Measurements from ENCODE around the gene BCL3.
"Not testable (repeated sequence)": the region's sequence is repeated elsewhere in the genome, so short reads cannot be mapped to it uniquely, and the experiment has no call there.

Gene BCL3, protein sequence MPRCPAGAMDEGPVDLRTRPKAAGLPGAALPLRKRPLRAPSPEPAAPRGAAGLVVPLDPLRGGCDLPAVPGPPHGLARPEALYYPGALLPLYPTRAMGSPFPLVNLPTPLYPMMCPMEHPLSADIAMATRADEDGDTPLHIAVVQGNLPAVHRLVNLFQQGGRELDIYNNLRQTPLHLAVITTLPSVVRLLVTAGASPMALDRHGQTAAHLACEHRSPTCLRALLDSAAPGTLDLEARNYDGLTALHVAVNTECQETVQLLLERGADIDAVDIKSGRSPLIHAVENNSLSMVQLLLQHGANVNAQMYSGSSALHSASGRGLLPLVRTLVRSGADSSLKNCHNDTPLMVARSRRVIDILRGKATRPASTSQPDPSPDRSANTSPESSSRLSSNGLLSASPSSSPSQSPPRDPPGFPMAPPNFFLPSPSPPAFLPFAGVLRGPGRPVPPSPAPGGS

DNA sequence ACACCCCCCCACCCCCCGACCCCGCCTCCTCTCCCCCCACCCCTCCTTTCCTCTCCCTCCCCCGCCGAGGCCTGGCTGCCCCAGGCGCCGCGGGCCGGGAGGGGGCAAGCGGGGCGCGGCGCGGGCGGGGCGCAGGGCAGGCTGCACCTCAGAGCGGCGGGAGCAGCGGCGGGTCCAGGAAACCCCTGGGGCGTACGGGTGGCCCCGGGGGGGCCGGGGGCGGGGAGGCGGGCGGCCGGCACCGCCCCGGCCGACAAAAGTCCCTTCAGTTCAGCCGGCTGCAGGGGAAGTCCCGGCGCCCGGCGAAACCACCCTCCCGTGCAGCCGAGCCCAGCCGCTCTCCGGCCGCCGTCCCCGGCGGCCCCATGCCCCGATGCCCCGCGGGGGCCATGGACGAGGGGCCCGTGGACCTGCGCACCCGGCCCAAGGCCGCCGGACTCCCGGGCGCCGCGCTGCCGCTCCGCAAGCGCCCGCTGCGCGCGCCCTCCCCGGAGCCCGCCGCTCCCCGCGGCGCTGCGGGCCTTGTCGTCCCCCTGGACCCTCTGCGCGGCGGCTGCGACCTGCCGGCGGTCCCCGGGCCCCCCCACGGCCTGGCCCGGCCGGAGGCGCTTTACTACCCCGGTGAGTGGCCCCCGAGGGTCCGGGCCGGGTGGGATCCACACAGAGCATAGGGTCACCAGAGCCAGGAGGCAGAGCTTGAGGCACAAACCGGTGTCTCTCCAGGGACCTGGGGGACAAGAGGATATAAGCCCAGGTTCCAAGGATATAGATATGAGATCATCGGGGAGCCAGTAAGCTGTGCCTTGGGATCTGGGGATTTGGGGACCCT is at the start of gene BCL3:
TSS of gene BCL3 (plus strand) at position 283 of the 829 bp plus-strand sequence. CDS start at position 366, 83 bp downstream.
- H3K9me3 Mint-ChIP-seq, result no peaks in the 10 kb centered on the region
- peaks cover 4% of the 10 kb centered on the region for H3K27me3 Mint-ChIP-seq (ENCODE audit: low read depth)
- DNase-seq (ENCODE audit: low spot score), result peak; percentile 86
- peak within 1 kb of the TSS; percentile 92 for H3K4me3 Mint-ChIP-seq
- peaks cover 54% of the 10 kb centered on the region for H3K4me1 Mint-ChIP-seq (ENCODE audit: low read depth)
- peak within 1 kb of the TSS; percentile 97 for H3K27ac Mint-ChIP-seq
- H3K36me3 Mint-ChIP-seq (ENCODE audit: low read depth), result peaks cover 42% of the 10 kb centered on the region

DNA sequence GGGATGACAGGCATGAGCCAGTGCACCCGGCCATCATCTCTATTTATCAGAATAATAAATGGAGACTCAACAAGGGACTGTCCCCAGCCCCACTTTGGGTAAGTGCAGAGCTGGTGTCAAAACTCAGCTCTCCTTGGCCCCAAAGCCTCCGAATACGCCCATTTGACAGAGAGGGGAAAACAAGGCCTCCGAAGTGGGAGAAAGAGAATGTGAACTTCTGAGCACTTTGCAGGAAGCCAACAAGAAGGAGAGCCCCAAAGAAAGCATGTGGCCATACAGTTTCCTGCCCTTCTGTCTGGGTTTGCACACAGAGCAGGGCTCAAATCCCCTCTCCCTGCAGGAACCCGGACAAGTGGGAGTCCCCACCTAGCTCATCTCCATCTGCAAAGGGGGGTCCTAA is 48.0 kb upstream of the BCL3 start:
- H3K4me1 Mint-ChIP-seq (ENCODE audit: low read depth), result no peaks in the 10 kb centered on the region
- no peaks in the 10 kb centered on the region for H3K9me3 Mint-ChIP-seq
- H3K27me3 Mint-ChIP-seq (ENCODE audit: low read depth), result peaks cover 3% of the 10 kb centered on the region
- DNase-seq (ENCODE audit: low spot score), result no peak
- no peak overlapping the region for H3K27ac Mint-ChIP-seq
- no peaks in the 10 kb centered on the region for H3K36me3 Mint-ChIP-seq (ENCODE audit: low read depth)
- H3K4me3 Mint-ChIP-seq, result no peak overlapping the region

GRCh38 chr19:44701228-44701627 is 47.3 kb upstream of the BCL3 start:
- H3K4me3 Mint-ChIP-seq, result no peak overlapping the region
- no peak for DNase-seq (ENCODE audit: low spot score)
- no peaks in the 10 kb centered on the region for H3K36me3 Mint-ChIP-seq (ENCODE audit: low read depth)
- no peaks in the 10 kb centered on the region for H3K9me3 Mint-ChIP-seq
- H3K27ac Mint-ChIP-seq, result no peak overlapping the region
- peaks cover 3% of the 10 kb centered on the region for H3K27me3 Mint-ChIP-seq (ENCODE audit: low read depth)
- no peaks in the 10 kb centered on the region for H3K4me1 Mint-ChIP-seq (ENCODE audit: low read depth)

- Mint-ChIP-seq H3K4me1 (ENCODE audit: low read depth) (no peaks in the 10 kb centered on the region), H3K27me3 (ENCODE audit: low read depth) (no peaks in the 10 kb centered on the region), H3K36me3 (ENCODE audit: low read depth) (no peaks in the 10 kb centered on the region), H3K4me3 (no peak overlapping the region), H3K9me3 (no peaks in the 10 kb centered on the region), H3K27ac (no peak overlapping the region)
- no peak for DNase-seq (ENCODE audit: low spot score)
These were observed 45.8 kb upstream of the BCL3 start for GRCh38 chr19:44702551-44703176.

GRCh38 chr19:44703336-44704078 is 45.0 kb upstream of the BCL3 start:
- Mint-ChIP-seq H3K27ac (no peak overlapping the region), H3K4me3 (no peak overlapping the region), H3K4me1 (ENCODE audit: low read depth) (no peaks in the 10 kb centered on the region), H3K36me3 (ENCODE audit: low read depth) (no peaks in the 10 kb centered on the region), H3K27me3 (ENCODE audit: low read depth) (no peaks in the 10 kb centered on the region), H3K9me3 (no peaks in the 10 kb centered on the region)
- no peak for DNase-seq (ENCODE audit: low spot score)

DNA sequence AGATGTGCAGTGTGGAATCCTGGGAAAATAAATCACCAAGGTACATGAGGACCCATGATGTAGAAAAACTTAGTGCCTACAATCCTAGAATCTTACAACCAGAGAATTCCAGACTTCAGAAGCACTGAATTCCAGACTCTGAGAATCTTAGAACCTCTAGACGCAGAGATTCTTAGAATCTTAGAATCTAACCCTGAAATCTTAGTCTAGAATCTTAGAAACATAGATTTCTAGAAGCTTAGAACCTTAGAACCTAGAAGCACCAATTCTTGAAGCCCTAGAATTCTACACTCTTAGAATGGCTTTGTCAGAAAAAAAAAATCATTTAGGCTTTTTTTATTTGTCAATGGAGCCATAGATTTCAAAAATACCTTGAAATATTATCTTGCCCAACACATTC is 43.5 kb upstream of the BCL3 start:
- Mint-ChIP-seq H3K27ac (no peak overlapping the region), H3K9me3 (no peaks in the 10 kb centered on the region), H3K27me3 (ENCODE audit: low read depth) (no peaks in the 10 kb centered on the region), H3K36me3 (ENCODE audit: low read depth) (no peaks in the 10 kb centered on the region), H3K4me1 (ENCODE audit: low read depth) (no peaks in the 10 kb centered on the region), H3K4me3 (no peak overlapping the region)
- DNase-seq (ENCODE audit: low spot score), result no peak

DNA sequence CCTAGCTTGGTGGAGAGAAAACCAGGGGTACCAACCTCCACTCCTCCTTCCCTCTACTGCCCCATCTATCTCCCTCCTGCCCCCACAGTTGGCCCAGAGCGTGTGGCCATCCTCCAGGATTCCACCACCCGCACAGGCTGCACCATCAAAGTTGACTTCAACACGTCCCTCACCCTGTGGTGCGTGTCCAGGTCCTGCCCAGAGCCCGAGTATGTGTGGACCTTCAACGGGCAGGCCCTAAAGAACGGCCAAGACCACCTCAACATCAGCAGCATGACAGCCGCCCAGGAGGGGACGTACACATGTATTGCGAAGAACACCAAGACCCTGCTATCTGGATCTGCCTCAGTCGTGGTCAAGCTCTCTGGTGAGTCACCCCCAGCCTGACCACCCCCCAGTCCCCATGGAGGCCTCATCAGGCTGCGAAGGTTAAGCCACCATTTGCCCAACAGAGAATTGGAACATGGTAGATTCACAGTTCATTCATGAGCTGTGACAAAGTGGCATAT is 43.0 kb upstream of the BCL3 start:
- H3K27me3 Mint-ChIP-seq (ENCODE audit: low read depth), result no peaks in the 10 kb centered on the region
- no peaks in the 10 kb centered on the region for H3K36me3 Mint-ChIP-seq (ENCODE audit: low read depth)
- H3K27ac Mint-ChIP-seq, result no peak overlapping the region
- DNase-seq (ENCODE audit: low spot score), result no peak
- H3K4me3 Mint-ChIP-seq, result no peak overlapping the region
- H3K4me1 Mint-ChIP-seq (ENCODE audit: low read depth), result no peaks in the 10 kb centered on the region
- no peaks in the 10 kb centered on the region for H3K9me3 Mint-ChIP-seq

GRCh38 chr19:44706506-44707236 is 41.8 kb upstream of the BCL3 start:
- Mint-ChIP-seq H3K36me3 (ENCODE audit: low read depth) (no peaks in the 10 kb centered on the region), H3K9me3 (no peaks in the 10 kb centered on the region), H3K27ac (no peak overlapping the region), H3K27me3 (ENCODE audit: low read depth) (no peaks in the 10 kb centered on the region), H3K4me3 (no peak overlapping the region), H3K4me1 (ENCODE audit: low read depth) (no peaks in the 10 kb centered on the region)
- DNase-seq (ENCODE audit: low spot score), result no peak

DNA sequence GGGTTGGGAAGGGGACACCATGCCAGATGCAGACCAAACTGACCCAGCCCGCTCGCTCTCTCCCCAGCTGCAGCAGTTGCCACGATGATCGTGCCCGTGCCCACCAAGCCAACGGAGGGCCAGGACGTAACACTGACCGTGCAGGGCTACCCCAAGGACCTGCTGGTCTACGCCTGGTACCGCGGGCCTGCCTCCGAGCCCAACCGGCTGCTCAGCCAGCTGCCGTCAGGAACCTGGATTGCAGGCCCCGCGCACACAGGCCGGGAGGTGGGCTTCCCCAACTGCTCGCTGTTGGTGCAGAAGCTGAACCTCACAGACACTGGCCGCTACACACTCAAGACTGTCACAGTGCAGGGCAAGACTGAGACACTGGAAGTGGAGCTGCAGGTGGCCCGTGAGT is 40.7 kb upstream of the BCL3 start:
- Mint-ChIP-seq H3K4me1 (ENCODE audit: low read depth) (no peaks in the 10 kb centered on the region), H3K36me3 (ENCODE audit: low read depth) (no peaks in the 10 kb centered on the region), H3K27ac (no peak overlapping the region), H3K4me3 (no peak overlapping the region), H3K9me3 (no peaks in the 10 kb centered on the region), H3K27me3 (ENCODE audit: low read depth) (no peaks in the 10 kb centered on the region)
- no peak for DNase-seq (ENCODE audit: low spot score)

GRCh38 chr19:44708940-44709339 is 39.6 kb upstream of the BCL3 start:
- no peaks in the 10 kb centered on the region for H3K27me3 Mint-ChIP-seq (ENCODE audit: low read depth)
- no peak overlapping the region for H3K27ac Mint-ChIP-seq
- H3K4me1 Mint-ChIP-seq (ENCODE audit: low read depth), result no peaks in the 10 kb centered on the region
- no peaks in the 10 kb centered on the region for H3K9me3 Mint-ChIP-seq
- H3K36me3 Mint-ChIP-seq (ENCODE audit: low read depth), result no peaks in the 10 kb centered on the region
- DNase-seq (ENCODE audit: low spot score), result no peak
- no peak overlapping the region for H3K4me3 Mint-ChIP-seq

GRCh38 chr19:44709434-44710266 is 38.9 kb upstream of the BCL3 start:
- not testable (repeated sequence) for DNase-seq (ENCODE audit: low spot score); H3K4me3 Mint-ChIP-seq; H3K27ac Mint-ChIP-seq

DNA sequence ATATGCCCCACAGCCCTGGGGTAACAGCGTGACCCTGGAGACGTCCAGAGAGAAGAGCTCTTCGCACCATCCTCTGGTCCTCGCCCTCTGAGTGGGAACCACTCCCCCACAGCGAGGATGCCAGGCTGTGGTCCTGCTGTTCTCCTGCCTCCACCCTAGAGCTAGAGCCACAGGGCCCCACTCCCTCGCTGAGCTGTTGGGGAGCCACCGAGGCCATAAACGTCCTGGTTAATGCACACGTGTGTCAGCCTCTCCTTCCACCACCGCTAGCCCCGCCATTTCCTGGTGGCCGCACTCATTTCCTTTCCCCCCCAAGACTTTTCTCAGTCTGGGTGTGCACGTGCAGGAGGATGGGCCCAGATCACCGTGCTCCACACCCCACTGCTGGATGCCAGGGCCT is 38.0 kb upstream of the BCL3 start:
- no peak overlapping the region for H3K27ac Mint-ChIP-seq
- DNase-seq (ENCODE audit: low spot score), result no peak
- no peaks in the 10 kb centered on the region for H3K4me1 Mint-ChIP-seq (ENCODE audit: low read depth)
- no peak overlapping the region for H3K4me3 Mint-ChIP-seq
- peaks cover 13% of the 10 kb centered on the region for H3K9me3 Mint-ChIP-seq
- no peaks in the 10 kb centered on the region for H3K27me3 Mint-ChIP-seq (ENCODE audit: low read depth)
- H3K36me3 Mint-ChIP-seq (ENCODE audit: low read depth), result peaks cover 1% of the 10 kb centered on the region

More at GRCh38 chr19:44709434-44710266, 38.9 kb upstream of the BCL3 start:
- not testable (repeated sequence) for H3K4me1 Mint-ChIP-seq (ENCODE audit: low read depth); H3K9me3 Mint-ChIP-seq; H3K36me3 Mint-ChIP-seq (ENCODE audit: low read depth); H3K27me3 Mint-ChIP-seq (ENCODE audit: low read depth)
